Thyroid gland (tissue), 4 donors: Measurements from ENCODE around the gene DPYD. TPM values are rescaled to one million over a fixed set of nuclear protein-coding genes. Genes with fewer than 3 reads are reported as not detected.

Source experiments
- DNase-seq, 2 donors: peaks; one replicate each; pipeline ENCODE4 v3.0.0-alpha.2; 2019
- H3K27ac ChIP-seq, 3 donors: fragments of 200-600 bp; sonication (generic); 1 replicate in 2 of 3; 2 replicates in 1 of 3; pipeline ENCODE4 v1.5.1; 2016 to 2019; ENCODE audit warnings: mild to moderate bottlenecking in 1 of 3, moderate library complexity in 1 of 3
- H3K27me3 ChIP-seq: fragments of 200-600 bp; sonication (generic); one replicate; pipeline ENCODE4 v1.5.1; 2019
- H3K36me3 ChIP-seq, 2 donors: fragments of 200-600 bp; sonication (generic); one replicate each; pipeline ENCODE4 v1.5.1; 2016 to 2019
- H3K4me1 ChIP-seq, 2 donors: fragments of 200-600 bp; sonication (generic); one replicate each; pipeline ENCODE4 v1.5.1; 2017 to 2019
- H3K4me3 ChIP-seq, 3 donors: fragments of 200-600 bp; sonication (generic); replicated peaks in 1 of 3; 1 replicate in 2 of 3; 2 replicates in 1 of 3; pipeline ENCODE4 v1.5.1; 2016; ENCODE audit warnings: mild to moderate bottlenecking in 1 of 3
- H3K9me3 ChIP-seq: fragments of 200-600 bp; sonication (generic); one replicate; pipeline ENCODE4 v1.5.1; 2017
- CTCF ChIP-seq, 6 experiments: fragments of 200-600 bp in 3 of 6; fragments of 450-650 bp in 3 of 6; sonication (generic) in 3 of 6; IDR thresholded peaks; one replicate each; pipeline ENCODE4 v1.5.1; 2016 to 2019; ENCODE audit warnings: antibody characterized with exemption in 6 of 6, mild to moderate bottlenecking in 2 of 6, inconsistent platforms in 1 of 6, moderate library complexity in 1 of 6
- POLR2A ChIP-seq, 2 donors: fragments of 450-650 bp; IDR thresholded peaks; one replicate each; pipeline ENCODE4 v1.6.1; 2017; ENCODE audit warnings: antibody characterized with exemption in 2 of 2, mild to moderate bottlenecking in 2 of 2, moderate library complexity in 1 of 2
- WGBS, 2 donors: methylation state at CpG; one replicate each; pipeline ENCODE4 v1.1.5; 2017; 5-methylcytosine and 5-hydroxymethylcytosine counted together
- intact Hi-C: fragments of 100-400 bp; cut with DNase I; formaldehyde crosslinking; loops from one replicate; pipeline ENCODE4 v1.15.1; 2023
- total RNA-seq, 4 donors: library from RNA; depleted of rRNA; stranded (reverse); fragments of >200 nt; gene quantifications; one replicate each; pipeline ENCODE4 v1.2.3, GENCODE V29; 2016

The DPYD gene
- total RNA-seq, 4 donors from 2014 or later, result 27.3 to 54.0 (median 39.5) TPM

- Histone ChIP-seq H3K9me3 (no peaks in the 10 kb centered on the region), H3K27me3 (no peaks in the 10 kb centered on the region), H3K27ac (no peak overlapping the region), H3K36me3 (no peaks in the 10 kb centered on the region), H3K4me1 (no peaks in the 10 kb centered on the region), H3K4me3 (no peak overlapping the region)
- TF ChIP-seq POLR2A (IDR thresholded peaks at IDR 0.05) (no peak), CTCF (IDR thresholded peaks at IDR 0.05) (no peak)
- intact Hi-C loops, result no loop called here
- 98 to 99% methylated on average over 2 of the region's 2 CpGs for WGBS, 2 donors
- DNase-seq, result no peak
These were observed 137.1 kb downstream of the DPYD start for GRCh38 chr1:97783751-97784150.

GRCh38 chr1:97781762-97782337 is 139.0 kb downstream of the DPYD start:
- 94 to 96% methylated on average over 4 of the region's 4 CpGs for WGBS, 2 donors
- intact Hi-C loops, result no loop called here
- H3K9me3 ChIP-seq, result no peaks in the 10 kb centered on the region
- no peaks in the 10 kb centered on the region for H3K36me3 ChIP-seq
- no peak overlapping the region for H3K4me3 ChIP-seq
- no peaks in the 10 kb centered on the region for H3K4me1 ChIP-seq
- DNase-seq, result no peak
- no peak overlapping the region for H3K27ac ChIP-seq
- TF ChIP-seq POLR2A (IDR thresholded peaks at IDR 0.05), result no peak
- no peak for TF ChIP-seq CTCF (IDR thresholded peaks at IDR 0.05)
- no peaks in the 10 kb centered on the region for H3K27me3 ChIP-seq

GRCh38 chr1:97780884-97781283 is 139.9 kb downstream of the DPYD start:
- TF ChIP-seq CTCF (IDR thresholded peaks at IDR 0.05) (no peak), POLR2A (IDR thresholded peaks at IDR 0.05) (no peak)
- Histone ChIP-seq H3K4me1 (no peaks in the 10 kb centered on the region), H3K4me3 (no peak overlapping the region), H3K36me3 (no peaks in the 10 kb centered on the region), H3K27ac (no peak overlapping the region), H3K27me3 (no peaks in the 10 kb centered on the region), H3K9me3 (no peaks in the 10 kb centered on the region)
- 80 to 84% methylated on average over 2 of the region's 2 CpGs for WGBS, 2 donors
- DNase-seq, result no peak
- intact Hi-C loops, result no loop called here

GRCh38 chr1:97778718-97779117 is 142.1 kb downstream of the DPYD start:
- no peak for TF ChIP-seq POLR2A (IDR thresholded peaks at IDR 0.05)
- no peak for TF ChIP-seq CTCF (IDR thresholded peaks at IDR 0.05)
- no peaks in the 10 kb centered on the region for H3K9me3 ChIP-seq

GRCh38 chr1:97770376-97770775 is 150.5 kb downstream of the DPYD start:
- Histone ChIP-seq H3K9me3 (no peaks in the 10 kb centered on the region), H3K4me1 (no peaks in the 10 kb centered on the region), H3K4me3 (no peak overlapping the region), H3K27me3 (no peaks in the 10 kb centered on the region), H3K27ac (no peak overlapping the region), H3K36me3 (no peaks in the 10 kb centered on the region)
- no peak for DNase-seq
- WGBS, 2 donors, result 95 to 96% methylated on average over 2 of the region's 2 CpGs
- TF ChIP-seq POLR2A (IDR thresholded peaks at IDR 0.05), result no peak
- TF ChIP-seq CTCF (IDR thresholded peaks at IDR 0.05), result no peak
- intact Hi-C loops, result no loop called here

More at GRCh38 chr1:97778718-97779117, 142.1 kb downstream of the DPYD start:
- intact Hi-C loops, result no loop called here
- H3K27me3 ChIP-seq, result no peaks in the 10 kb centered on the region
- H3K4me3 ChIP-seq, result no peak overlapping the region
- no peaks in the 10 kb centered on the region for H3K4me1 ChIP-seq
- no peak overlapping the region for H3K27ac ChIP-seq
- no peaks in the 10 kb centered on the region for H3K36me3 ChIP-seq
- DNase-seq, result no peak
